ENCODE results near the gene CWC27.
"Not testable (repeated sequence)": the region's sequence is repeated elsewhere in the genome, so short reads cannot be mapped to it uniquely, and the experiment has no call there.

The CWC27 gene

DNA sequence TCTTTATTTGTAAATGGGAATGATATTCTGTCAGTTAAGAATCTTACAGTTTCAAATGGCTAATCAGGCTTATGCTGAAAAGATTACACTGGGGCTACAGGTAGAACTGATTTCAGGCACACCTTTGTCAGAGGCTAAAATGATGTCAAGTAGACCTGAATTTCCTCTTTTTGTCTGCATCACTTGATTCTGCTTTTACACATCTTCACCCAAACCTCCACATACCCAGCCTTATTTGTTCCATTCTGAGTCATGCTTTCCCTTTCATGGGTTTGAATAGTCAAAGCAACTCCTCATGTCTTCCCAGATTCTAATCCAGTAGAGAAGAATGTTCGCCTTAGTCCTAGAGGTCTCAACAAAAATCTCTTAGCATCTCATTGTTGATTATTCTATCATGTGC, 156.4 kb downstream of the CWC27 start:
- TF ChIP-seq ELF4 (IDR thresholded peaks at IDR 0.05), result no peak
- TF ChIP-seq ZNF384 (IDR thresholded peaks at IDR 0.05), result no peak
- no peak for TF ChIP-seq FOXK2 (IDR thresholded peaks at IDR 0.05)
- TF ChIP-seq NFRKB (IDR thresholded peaks at IDR 0.05), result no peak
- no peak for TF ChIP-seq FOXA1 (IDR thresholded peaks at IDR 0.05)
- no peak for TF ChIP-seq SP1 (IDR thresholded peaks at IDR 0.05)
- TF ChIP-seq BHLHE40 (IDR thresholded peaks at IDR 0.05; ENCODE audit: borderline replicate concordance), result no peak
- TF ChIP-seq ARNT (IDR thresholded peaks at IDR 0.05), result no peak
- no peak for TF ChIP-seq TARDBP (IDR thresholded peaks at IDR 0.05)
- no peak for TF ChIP-seq SUZ12 (IDR thresholded peaks at IDR 0.05)
- no peak for TF ChIP-seq HDGF (IDR thresholded peaks at IDR 0.05; ENCODE audit: borderline replicate concordance)
- ChIA-PET CTCF (no interaction called here), POLR2A (no interaction called here)
- DNase-seq (ENCODE audit: extremely low spot score), result no peak

DNA sequence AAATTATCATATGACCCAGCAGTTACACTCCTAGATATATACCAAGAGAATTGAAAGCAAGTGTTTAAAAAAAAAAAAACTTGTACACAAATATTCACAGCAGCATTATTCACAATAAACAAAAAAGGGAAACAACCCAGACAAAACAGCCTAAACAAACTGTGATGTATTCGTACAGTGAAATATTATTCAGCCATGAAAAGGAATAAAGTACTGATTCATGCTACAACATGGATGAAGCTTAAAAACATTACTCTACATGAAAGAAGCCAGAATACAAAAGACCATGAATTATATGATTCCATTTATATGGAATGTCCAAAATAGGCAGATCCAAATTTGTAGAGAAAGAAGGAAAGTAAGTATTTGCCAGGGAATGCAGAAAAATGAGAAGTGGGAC, 161.1 kb downstream of the CWC27 start:
- ChIA-PET CTCF (no interaction called here), POLR2A (no interaction called here)
- no peak for TF ChIP-seq SUZ12 (IDR thresholded peaks at IDR 0.05)
- TF ChIP-seq, protein P1, sequence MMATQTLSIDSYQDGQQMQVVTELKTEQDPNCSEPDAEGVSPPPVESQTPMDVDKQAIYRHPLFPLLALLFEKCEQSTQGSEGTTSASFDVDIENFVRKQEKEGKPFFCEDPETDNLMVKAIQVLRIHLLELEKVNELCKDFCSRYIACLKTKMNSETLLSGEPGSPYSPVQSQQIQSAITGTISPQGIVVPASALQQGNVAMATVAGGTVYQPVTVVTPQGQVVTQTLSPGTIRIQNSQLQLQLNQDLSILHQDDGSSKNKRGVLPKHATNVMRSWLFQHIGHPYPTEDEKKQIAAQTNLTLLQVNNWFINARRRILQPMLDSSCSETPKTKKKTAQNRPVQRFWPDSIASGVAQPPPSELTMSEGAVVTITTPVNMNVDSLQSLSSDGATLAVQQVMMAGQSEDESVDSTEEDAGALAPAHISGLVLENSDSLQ (IDR thresholded peaks at IDR 0.05), result no peak
- TF ChIP-seq FOXA1 (IDR thresholded peaks at IDR 0.05), result no peak
- TF ChIP-seq FOXM1 (IDR thresholded peaks at IDR 0.05; ENCODE audit: borderline replicate concordance), result no peak
- no peak for TF ChIP-seq HDGF (IDR thresholded peaks at IDR 0.05; ENCODE audit: borderline replicate concordance)
- TF ChIP-seq ARNT (IDR thresholded peaks at IDR 0.05), result no peak
- no peak for TF ChIP-seq SP1 (IDR thresholded peaks at IDR 0.05)
- TF ChIP-seq TARDBP (IDR thresholded peaks at IDR 0.05), result no peak
- no peak for TF ChIP-seq ZNF384 (IDR thresholded peaks at IDR 0.05)
- no peak for TF ChIP-seq FOXK2 (IDR thresholded peaks at IDR 0.05)
- no peak for TF ChIP-seq ELF4 (IDR thresholded peaks at IDR 0.05)
- no peak for TF ChIP-seq NFRKB (IDR thresholded peaks at IDR 0.05)
- TF ChIP-seq BHLHE40 (IDR thresholded peaks at IDR 0.05; ENCODE audit: borderline replicate concordance), result no peak
- TF ChIP-seq CTBP1 (IDR thresholded peaks at IDR 0.05; ENCODE audit: borderline replicate concordance), result no peak
- TF ChIP-seq L3MBTL2 (conservative IDR thresholded peaks at IDR 0.05), result no peak

DNA sequence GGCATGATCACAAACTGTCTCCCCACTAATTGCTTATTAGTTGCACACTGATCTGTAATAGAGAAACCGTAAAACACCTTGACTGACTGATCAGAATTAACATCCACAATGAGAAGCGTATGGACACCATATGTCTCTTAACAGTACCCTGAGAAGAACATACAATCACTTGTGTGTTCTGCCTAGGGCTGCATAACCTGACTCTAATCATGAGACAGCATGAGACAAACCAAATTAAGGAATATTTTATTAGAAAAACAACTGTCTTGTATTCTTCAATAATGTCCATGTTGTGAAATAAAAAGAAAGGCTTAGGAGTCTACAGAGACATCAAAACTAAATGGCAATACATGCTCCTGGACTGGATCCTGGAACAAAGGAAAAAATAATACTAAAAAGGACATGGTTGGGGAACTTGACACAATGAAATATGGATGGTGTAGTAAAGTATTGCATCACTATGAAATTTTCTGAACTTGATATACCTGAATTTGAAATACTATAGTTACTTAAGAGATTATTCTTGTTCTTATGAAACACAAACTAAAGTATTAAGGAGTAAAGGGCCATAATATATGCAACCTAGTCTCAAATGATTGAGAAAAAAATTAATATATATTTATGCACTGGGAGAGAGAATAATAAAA, 162.1 kb downstream of the CWC27 start:
- CTCF ChIA-PET, result no interaction called here
- DNase-seq (ENCODE audit: extremely low spot score), result no peak
- TF ChIP-seq SUZ12 (IDR thresholded peaks at IDR 0.05), result no peak
- no peak for TF ChIP-seq TARDBP (IDR thresholded peaks at IDR 0.05)
- no peak for TF ChIP-seq L3MBTL2 (conservative IDR thresholded peaks at IDR 0.05)
- TF ChIP-seq, protein P1 (IDR thresholded peaks at IDR 0.05), result no peak
- no peak for TF ChIP-seq FOXA1 (IDR thresholded peaks at IDR 0.05)
- no peak for TF ChIP-seq FOXM1 (IDR thresholded peaks at IDR 0.05; ENCODE audit: borderline replicate concordance)
- no peak for TF ChIP-seq FOXK2 (IDR thresholded peaks at IDR 0.05)
- TF ChIP-seq ELF4 (IDR thresholded peaks at IDR 0.05), result no peak
- TF ChIP-seq HDGF (IDR thresholded peaks at IDR 0.05; ENCODE audit: borderline replicate concordance), result no peak
- no peak for TF ChIP-seq BHLHE40 (IDR thresholded peaks at IDR 0.05; ENCODE audit: borderline replicate concordance)
- no peak for TF ChIP-seq NFRKB (IDR thresholded peaks at IDR 0.05)
- TF ChIP-seq ZNF384 (IDR thresholded peaks at IDR 0.05), result no peak
- TF ChIP-seq LEF1 (IDR thresholded peaks at IDR 0.05; ENCODE audit: borderline replicate concordance), result no peak
- no peak for TF ChIP-seq SP1 (IDR thresholded peaks at IDR 0.05)
- no peak for TF ChIP-seq ARNT (IDR thresholded peaks at IDR 0.05)
- no peak for TF ChIP-seq CTBP1 (IDR thresholded peaks at IDR 0.05; ENCODE audit: borderline replicate concordance)
- POLR2A ChIA-PET, result no interaction called here

More for the DNA sequence above, 161.1 kb downstream of the CWC27 start:
- DNase-seq (ENCODE audit: extremely low spot score), result no peak

DNA sequence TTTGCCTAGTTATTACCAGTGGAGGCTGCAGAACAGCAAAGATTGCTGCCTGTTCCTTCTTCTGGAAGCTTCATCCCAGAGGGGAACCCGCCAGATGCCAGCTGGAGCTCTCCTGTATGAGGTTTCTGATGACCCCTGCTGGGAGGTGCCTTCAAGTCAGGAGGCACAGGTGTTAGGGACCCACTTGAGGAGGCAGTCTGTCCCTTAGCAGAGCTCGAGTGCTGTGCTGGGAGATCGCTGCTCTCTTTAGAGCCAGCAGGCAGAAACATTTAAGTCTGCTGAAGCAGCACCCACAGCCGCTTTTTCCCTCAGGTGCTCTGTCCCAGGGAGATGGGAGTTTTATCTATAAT, 170.7 kb downstream of the CWC27 start:
- POLR2A ChIA-PET, result interaction anchor here (0.7 to 1.5 kb wide), 2 partner anchors 94 to 544 kb away, joined by 3 read pairs; no protein-coding TSS in a partner anchor
- CTCF ChIA-PET; DNase-seq (ENCODE audit: extremely low spot score): not testable (repeated sequence)

DNA sequence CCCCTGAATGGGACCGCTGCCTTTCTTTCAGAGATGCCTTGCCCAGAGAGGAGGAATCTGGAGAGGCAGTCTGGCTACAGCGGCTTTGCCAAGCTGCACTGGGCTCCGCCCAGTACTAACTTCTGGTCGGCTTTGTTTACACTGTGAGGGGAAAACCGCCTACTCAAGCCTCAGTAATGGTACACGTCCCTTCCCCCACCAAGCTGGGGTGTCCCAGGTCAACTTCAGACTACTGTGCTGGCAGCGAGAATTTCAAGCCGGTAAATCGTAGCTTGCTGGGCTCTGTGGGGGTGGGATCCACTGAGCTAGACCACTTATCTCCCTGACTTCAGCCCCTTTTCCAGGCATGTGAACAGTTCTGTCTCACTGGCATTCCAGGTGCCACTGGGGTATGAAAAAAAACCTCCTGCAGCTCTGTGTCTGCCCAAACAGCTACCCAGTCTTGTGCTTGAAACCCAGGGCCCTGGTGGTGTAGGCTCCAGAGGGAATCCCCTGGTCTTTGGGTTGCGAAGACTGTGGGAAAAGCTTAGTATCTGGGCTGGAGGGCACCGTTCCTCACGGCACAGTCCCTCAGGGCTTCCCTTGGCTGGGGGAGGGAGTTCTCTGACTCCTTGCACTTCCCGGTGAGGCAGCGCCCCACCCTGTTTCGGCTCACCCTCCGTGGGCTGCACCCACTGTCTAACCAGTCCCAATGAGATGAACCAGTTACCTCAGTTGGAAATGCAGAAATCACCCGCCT, 171.2 kb downstream of the CWC27 start:
- CTCF ChIA-PET, result interaction anchor here (0.6 to 1.3 kb wide), 2 partner anchors 129 kb away, joined by 3 read pairs; no protein-coding TSS in a partner anchor
- no peak for TF ChIP-seq CTBP1 (IDR thresholded peaks at IDR 0.05; ENCODE audit: borderline replicate concordance)
- TF ChIP-seq FOXM1 (IDR thresholded peaks at IDR 0.05; ENCODE audit: borderline replicate concordance), result no peak
- TF ChIP-seq ELF4 (IDR thresholded peaks at IDR 0.05), result no peak
- TF ChIP-seq ZNF384 (IDR thresholded peaks at IDR 0.05), result no peak
- TF ChIP-seq LEF1 (IDR thresholded peaks at IDR 0.05; ENCODE audit: borderline replicate concordance), result no peak
- TF ChIP-seq SUZ12 (IDR thresholded peaks at IDR 0.05), result no peak
- TF ChIP-seq SP1 (IDR thresholded peaks at IDR 0.05), result no peak
- POLR2A ChIA-PET, result interaction anchor here (0.7 to 1.6 kb wide), 4 partner anchors 17 to 543 kb away, joined by 3 to 5 read pairs (median 3); no protein-coding TSS in a partner anchor
- DNase-seq (ENCODE audit: extremely low spot score), result peak; percentile 8

DNA sequence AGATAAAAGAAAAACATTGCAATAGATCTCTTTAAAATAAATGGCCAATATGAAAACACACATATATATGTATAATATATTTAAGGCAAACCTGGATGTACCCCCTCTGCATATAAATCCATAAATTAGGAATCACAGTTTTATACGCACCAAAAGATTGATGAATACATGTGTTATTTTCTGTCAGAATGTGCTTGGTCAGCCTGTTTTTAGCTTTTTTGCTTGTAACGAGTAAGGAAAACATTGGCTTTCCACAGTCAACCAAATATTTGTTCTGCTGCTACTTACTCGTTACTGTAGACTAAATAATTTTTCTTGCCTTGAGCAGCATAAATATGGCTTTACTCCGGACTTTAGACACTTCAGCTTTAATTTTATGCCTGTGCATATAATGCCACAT, 173.7 kb downstream of the CWC27 start:
- ChIA-PET CTCF (no interaction called here), POLR2A (no interaction called here)
- no peak for DNase-seq (ENCODE audit: extremely low spot score)
- TF ChIP-seq FOXK2 (IDR thresholded peaks at IDR 0.05) (no peak), ELF4 (IDR thresholded peaks at IDR 0.05) (no peak), ARNT (IDR thresholded peaks at IDR 0.05) (no peak)

DNA sequence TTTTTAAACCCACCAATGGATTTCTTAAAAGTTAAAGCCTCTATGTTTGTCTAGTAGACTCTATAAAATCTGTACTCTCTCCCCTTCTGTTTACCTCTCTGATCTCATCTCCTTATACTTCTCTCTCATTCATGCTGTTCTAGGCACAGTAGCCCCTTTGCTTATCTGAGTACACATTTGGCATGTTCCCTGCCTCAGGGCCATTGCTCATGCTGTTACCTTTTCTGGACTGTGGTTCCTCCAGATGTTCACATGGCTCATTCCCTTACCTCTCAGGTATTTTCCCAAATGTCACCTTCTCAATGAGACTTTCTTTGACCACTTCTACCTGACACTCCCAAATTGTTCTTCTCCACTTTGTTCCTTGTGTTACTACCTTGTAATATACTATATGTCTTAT, 176.1 kb downstream of the CWC27 start:
- ChIA-PET CTCF (no interaction called here), POLR2A (no interaction called here)
- TF ChIP-seq FOXA1 (IDR thresholded peaks at IDR 0.05) (no peak), BHLHE40 (IDR thresholded peaks at IDR 0.05; ENCODE audit: borderline replicate concordance) (no peak), ZNF384 (IDR thresholded peaks at IDR 0.05) (no peak), TARDBP (IDR thresholded peaks at IDR 0.05) (no peak), CTBP1 (IDR thresholded peaks at IDR 0.05; ENCODE audit: borderline replicate concordance) (no peak), HDGF (IDR thresholded peaks at IDR 0.05; ENCODE audit: borderline replicate concordance) (no peak), LEF1 (IDR thresholded peaks at IDR 0.05; ENCODE audit: borderline replicate concordance) (no peak), SP1 (IDR thresholded peaks at IDR 0.05) (no peak), FOXK2 (IDR thresholded peaks at IDR 0.05) (no peak), SUZ12 (IDR thresholded peaks at IDR 0.05) (no peak), FOXM1 (IDR thresholded peaks at IDR 0.05; ENCODE audit: borderline replicate concordance) (no peak), ARNT (IDR thresholded peaks at IDR 0.05) (no peak), L3MBTL2 (conservative IDR thresholded peaks at IDR 0.05) (no peak), NFRKB (IDR thresholded peaks at IDR 0.05) (no peak), ELF4 (IDR thresholded peaks at IDR 0.05) (no peak)
- TF ChIP-seq, protein P1 (IDR thresholded peaks at IDR 0.05), result no peak
- DNase-seq (ENCODE audit: extremely low spot score), result no peak

All from HEK293T (cell line).